Measurements from ENCODE around the gene MTURN.

DNA sequence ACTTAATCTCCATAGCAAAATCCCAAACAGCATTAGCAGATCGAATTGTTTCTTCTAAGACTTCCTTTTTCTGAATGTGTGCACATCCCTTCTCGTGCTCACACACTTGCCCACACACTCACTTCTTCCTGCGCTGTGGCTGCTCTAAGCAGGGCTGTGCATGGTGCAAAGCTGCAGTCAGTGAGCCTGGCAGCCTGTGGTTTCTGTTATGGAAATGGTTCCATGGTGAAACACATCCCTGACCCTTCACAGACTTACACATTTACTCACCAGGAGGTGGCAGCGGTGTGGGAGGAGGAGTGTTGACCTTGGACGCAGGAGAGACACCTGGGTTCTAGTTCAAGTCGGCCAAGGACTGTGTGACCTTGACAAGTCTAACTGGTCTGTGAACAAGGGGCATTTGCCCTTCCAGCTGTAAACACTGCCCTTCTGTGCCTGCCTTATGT, 24.9 kb downstream of the MTURN start:
- TF ChIP-seq, protein P1, sequence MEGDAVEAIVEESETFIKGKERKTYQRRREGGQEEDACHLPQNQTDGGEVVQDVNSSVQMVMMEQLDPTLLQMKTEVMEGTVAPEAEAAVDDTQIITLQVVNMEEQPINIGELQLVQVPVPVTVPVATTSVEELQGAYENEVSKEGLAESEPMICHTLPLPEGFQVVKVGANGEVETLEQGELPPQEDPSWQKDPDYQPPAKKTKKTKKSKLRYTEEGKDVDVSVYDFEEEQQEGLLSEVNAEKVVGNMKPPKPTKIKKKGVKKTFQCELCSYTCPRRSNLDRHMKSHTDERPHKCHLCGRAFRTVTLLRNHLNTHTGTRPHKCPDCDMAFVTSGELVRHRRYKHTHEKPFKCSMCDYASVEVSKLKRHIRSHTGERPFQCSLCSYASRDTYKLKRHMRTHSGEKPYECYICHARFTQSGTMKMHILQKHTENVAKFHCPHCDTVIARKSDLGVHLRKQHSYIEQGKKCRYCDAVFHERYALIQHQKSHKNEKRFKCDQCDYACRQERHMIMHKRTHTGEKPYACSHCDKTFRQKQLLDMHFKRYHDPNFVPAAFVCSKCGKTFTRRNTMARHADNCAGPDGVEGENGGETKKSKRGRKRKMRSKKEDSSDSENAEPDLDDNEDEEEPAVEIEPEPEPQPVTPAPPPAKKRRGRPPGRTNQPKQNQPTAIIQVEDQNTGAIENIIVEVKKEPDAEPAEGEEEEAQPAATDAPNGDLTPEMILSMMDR (IDR thresholded peaks at IDR 0.05) = no peak
- no peak for TF ChIP-seq EZH2 (IDR thresholded peaks at IDR 0.05; ENCODE audit: borderline replicate concordance, insufficient read depth, low read depth, low read length, poor library complexity, severe bottlenecking)

All from B cell (primary cell).